GM19023 (cell line): ENCODE data around the gene VTN.

ENCODE experiments used
- ATAC-seq: cut with Tn5 transposase; IDR thresholded peaks from one replicate; pipeline ENCODE4 v1.9.1; 2021; ENCODE audit warnings: mild to moderate bottlenecking, moderate library complexity; ENCODE audit not compliant: unreplicated experiment

Gene VTN

GRCh38 chr17:28370744-28371103, 617 bp upstream of the VTN start:
- no peak for ATAC-seq

DNA sequence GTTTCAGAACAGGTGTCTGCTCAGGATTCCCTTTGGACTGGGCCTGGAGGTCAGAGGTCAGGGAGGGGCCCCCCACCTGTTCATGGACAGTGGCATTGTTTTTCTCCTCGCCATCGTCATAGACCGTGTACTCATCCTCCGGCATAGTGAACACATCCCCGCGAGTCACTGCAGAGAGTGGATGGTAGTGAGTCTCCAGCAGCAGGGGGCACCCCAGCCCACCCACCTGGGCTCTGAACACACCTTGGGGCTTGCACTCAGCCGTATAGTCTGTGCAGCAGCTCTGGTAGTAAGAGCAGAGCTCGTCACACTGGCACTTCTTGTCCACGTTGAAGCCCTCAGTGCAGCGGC, 448 bp downstream of the VTN start:
- ATAC-seq: no peak

- no peak for ATAC-seq
Measured at GRCh38 chr17:28368915-28369683, 1.0 kb downstream of the VTN start.

DNA sequence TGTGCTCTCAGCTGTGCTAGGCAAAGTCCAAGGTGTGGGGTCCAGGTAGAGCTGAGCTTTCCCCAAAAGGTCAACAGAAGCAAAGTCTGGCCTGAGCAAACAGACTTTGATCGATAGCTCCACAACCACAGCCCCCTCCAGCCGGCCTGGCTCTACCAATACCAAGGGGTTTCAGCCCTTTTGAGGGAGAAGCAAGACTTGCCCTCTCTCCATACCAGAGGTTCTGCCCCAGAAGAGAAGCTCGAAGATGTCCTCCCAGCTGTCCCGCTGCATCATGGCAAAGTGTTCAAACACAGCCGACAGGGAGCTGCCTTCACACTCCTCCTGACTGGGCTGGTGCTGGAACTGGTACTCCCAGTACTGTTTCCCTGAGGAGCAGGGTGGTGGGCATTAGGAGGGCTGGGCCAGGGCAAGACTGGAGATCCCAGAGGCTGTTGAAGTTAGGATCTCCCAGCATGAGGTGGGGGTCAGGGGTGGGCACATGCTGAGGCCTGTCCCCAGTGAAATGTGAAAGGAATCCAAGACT, 1.7 kb downstream of the VTN start:
- no peak for ATAC-seq

DNA sequence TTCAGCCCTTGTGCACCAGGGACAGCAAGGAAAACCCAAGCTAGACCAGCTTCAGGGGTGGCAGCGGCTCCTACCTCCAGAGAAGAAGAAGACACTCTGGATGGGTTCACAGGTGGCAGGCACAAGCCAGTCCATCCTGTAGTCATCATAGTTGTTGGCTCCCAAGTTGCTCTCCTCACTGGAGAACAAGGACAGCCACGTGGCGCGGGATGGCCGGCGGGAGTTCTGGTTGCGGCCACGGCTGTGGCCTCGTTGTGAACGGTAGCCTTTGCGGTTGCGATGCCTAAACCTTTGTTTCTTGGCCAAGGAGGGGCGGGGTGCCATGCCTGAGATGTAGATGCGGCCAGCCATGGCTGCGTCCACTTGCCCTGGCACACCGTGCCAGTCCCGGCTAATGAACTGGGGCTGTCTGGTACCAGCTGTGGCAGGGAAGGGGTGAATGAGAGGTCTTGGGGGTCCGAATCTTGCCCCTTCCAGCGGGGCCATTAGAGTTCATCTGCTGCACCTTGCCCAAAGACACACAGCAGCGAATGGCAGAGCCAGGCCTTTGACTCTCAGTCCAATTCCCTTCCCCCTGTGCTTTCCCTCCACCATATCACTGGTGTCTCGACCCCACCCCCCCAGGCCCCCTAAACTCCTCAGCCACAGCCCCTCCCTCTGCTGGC, 2.3 kb downstream of the VTN start:
- ATAC-seq: no peak

DNA sequence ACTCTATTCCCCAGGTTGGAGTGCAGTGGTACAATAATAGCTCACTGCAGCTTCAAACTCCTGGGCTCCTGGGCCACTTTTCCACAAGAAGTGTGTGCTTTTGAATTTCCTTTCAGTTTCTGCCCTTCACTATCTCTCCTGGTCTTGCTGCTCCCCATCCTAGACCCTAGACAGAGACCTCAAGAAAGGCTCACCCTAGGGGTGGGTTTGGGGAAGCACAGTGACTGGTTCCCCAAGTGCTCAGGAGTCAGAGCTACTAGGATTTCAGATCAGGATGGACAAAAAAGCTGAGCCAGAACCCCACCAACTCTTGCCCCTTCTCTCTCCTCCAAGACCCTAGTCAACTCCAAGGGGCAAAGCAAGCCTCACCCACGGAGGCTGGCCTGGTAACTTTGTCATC, 3.5 kb downstream of the VTN start:
- no peak for ATAC-seq

GRCh38 chr17:28365487-28365886, 4.6 kb downstream of the VTN start:
- ATAC-seq: no peak

GRCh38 chr17:28364665-28365363, 5.3 kb downstream of the VTN start, which contains the start of gene SEBOX:
TSS of gene SEBOX (minus strand) at chr17:28365199. CDS start at chr17:28365151, 48 bp downstream.
- ATAC-seq: no peak

DNA sequence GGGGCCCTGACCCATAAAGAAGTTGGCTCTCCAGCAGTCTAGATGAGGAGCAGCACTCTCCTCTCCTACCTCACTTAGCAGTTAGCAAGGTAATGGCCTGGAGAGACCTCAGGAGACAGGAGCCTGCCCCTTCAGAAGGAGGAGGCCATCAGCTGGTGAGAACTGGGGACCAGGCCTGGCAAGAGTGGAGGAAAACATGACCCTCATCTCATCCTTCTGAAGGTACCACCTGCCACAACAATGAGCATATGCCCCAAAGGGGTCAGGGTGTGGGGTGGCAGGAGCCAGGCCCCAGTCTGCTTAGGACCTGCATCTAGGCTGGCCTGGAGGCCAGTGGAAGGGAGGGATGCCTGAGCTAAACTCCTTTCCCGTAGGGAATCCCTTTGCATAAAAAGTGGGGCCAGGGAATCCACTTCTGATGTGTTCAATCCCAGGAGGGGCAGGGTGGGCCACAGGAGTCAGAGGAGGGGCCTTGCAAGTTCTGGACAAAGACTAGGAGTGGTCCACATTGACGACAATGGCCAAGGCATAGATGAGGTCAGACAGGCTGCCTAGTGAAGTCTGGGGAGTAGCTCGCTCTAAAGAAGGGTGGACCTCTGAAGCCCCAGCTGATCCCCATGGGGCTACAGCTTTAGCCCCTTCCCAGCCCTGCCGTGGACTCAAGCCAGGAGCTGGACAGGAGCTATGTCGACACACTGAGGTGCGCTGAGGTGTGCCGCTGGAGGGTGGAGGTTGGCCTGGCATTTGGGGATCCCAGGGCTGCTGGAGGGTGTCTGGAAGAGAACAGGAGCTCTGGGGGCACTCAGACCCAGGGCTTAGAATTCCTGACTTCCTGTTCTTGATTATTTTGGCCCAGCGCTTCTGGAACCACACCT, 6.1 kb downstream of the VTN start:
- no peak for ATAC-seq

GRCh38 chr17:28363186-28363585, 6.9 kb downstream of the VTN start:
- no peak for ATAC-seq

GRCh38 chr17:28357901-28358197, 12.3 kb downstream of the VTN start:
- ATAC-seq: no peak

GRCh38 chr17:28357061-28357900, 12.8 kb downstream of the VTN start, which contains the start of gene POLDIP2:
TSS of gene POLDIP2 (minus strand) at chr17:28357527. CDS start at chr17:28357448, 79 bp downstream.
- ATAC-seq: peak; percentile 95

DNA sequence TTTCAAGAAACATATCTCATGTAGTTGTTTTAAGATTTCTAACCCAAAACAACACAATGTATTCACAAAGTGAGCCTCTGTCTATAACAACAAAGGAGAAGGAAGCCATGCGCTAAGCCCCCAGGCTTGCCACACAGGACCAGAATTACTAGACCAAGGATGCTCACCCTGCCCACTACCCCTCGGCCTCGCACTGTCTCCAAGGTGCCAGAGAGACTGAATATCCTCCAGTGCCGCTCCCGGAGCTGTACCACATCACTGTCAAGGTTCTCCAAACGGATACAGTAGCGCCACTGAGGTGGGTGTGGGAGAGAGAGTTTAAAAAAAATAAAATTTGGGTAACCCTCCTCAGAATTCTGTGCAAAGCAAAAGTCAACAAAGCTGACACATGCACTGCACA, 19.8 kb downstream of the VTN start:
- no peak for ATAC-seq

- ATAC-seq: no peak
Measured at GRCh38 chr17:28348979-28349378, 21.1 kb downstream of the VTN start.

DNA sequence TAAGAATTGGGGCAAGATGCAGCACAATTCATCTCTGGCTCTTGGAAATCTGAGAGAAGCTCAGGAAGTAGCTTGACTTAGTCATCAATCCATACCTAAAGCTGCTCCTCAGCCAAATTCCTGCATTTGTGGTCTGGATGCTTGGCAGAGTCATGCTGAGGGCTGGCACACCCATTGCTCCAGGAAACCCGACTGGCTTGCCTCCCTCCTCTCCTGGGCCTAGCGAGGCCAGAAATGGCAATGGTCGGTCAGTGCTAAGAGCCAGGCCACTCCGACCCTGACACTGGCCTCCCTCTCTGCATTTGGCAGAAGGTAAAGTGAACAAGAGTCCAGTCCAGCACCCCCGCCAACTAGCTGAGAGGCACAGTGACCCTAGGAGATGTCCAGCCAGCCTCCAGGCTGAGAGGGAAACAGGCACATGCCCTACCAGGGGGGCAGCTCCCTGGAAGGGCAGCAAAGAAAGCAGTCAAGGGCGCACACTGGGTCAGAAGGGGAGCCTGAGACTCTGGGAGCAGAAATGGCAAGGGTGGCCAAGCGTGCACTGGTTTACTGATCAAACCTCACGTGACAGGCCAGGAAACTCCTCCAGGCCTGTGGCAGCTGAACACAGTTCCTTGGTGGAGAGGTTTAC, 22.7 kb downstream of the VTN start:
- ATAC-seq: no peak

- no peak for ATAC-seq
Measured at GRCh38 chr17:28346746-28347246, 23.3 kb downstream of the VTN start.

DNA sequence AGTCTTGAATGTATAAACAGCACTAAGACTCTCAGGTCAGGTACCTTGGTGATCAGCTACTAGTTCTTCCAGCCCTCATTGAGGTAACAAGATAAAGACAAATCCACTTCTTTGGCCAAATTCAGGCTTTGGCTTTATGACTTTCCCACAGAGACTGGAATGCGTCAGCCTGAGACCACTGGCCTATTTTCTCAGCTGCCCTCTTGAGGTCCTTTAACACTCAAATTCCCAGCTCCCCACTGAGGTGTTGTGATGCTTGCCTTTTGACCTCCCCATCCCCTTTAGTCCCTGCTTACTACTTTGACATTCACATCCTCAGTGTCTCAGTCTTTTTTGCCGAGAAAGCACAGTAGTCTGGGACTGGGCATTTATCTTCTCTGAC, 23.9 kb downstream of the VTN start:
- ATAC-seq: no peak

- no peak for ATAC-seq
Measured at GRCh38 chr17:28345419-28346198, 24.5 kb downstream of the VTN start.
